ENCODE data around the gene AAGAB. TPM values are rescaled to one million over a fixed set of nuclear protein-coding genes. Genes with fewer than 3 reads are reported as not detected.

AAGAB gene
- total RNA-seq, 1 experiment from 2014 or later: 56.5 TPM

DNA sequence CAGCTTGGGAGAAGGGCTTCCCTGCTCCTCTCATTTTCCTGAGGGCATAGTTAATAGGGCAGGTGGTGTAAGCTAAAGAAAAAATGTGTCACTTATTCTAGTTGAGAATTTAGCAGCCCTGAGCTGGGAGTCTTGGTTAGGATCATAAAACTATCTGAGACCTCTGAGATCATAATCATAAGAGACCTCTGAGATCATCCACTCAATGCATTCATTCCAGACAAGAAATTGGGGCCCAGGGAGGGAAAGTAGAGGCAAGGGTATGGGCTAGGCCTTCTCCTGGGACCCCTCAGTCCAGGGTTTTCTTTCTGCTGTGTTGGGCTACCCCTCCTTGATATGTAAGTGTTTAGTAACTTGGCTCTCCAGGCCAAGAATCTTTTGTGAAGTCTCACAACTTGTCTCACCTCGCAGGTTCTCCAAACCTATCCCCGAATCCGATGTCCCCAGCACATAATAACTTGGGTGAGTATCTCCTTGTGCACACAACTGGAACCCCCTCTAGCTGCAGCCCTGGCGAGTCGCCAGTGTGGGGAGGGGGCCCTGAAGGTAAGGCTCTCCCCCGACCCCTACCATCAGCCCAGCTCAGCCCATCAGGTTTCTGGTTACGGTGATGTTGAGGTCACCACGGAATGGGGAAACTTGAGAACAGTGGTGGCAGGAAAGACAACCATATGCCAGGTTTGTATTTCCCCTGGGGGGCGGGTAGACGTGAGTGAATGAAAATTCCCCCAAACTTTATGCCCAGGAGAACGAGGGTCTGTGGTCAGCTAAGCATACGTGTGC lies 84.1 kb downstream of the AAGAB start:
- H3F3A ChIP-seq (ENCODE audit: insufficient read depth, low read depth): peaks cover 56% of the 10 kb centered on the region
- H3K36me3 ChIP-seq (ENCODE audit: low read depth): peaks cover 20% of the 10 kb centered on the region
- H3K9me2 ChIP-seq (ENCODE audit: insufficient read depth): no peaks in the 10 kb centered on the region
- no peaks in the 10 kb centered on the region for H4K20me1 ChIP-seq (ENCODE audit: insufficient read depth)
- no TSS peak for BruUV-seq (replicated peaks)
- DNase-seq: no peak
- H3K79me2 ChIP-seq (ENCODE audit: low read depth): peaks cover 39% of the 10 kb centered on the region
- peak overlapping the region; percentile 23; the same call in 1 of the 2 replicates for H3K27ac ChIP-seq
- no peak overlapping the region for H3K4me2 ChIP-seq
- H3K9me3 ChIP-seq (ENCODE audit: insufficient read depth, low read depth): no peaks in the 10 kb centered on the region
- ChIA-PET CTCF (no interaction called here), POLR2A (ENCODE audit: unreplicated experiment) (no interaction called here)
- TF ChIP-seq EZH2 (IDR thresholded peaks at IDR 0.05; ENCODE audit: low read depth): no peak
- TF ChIP-seq, protein P1, sequence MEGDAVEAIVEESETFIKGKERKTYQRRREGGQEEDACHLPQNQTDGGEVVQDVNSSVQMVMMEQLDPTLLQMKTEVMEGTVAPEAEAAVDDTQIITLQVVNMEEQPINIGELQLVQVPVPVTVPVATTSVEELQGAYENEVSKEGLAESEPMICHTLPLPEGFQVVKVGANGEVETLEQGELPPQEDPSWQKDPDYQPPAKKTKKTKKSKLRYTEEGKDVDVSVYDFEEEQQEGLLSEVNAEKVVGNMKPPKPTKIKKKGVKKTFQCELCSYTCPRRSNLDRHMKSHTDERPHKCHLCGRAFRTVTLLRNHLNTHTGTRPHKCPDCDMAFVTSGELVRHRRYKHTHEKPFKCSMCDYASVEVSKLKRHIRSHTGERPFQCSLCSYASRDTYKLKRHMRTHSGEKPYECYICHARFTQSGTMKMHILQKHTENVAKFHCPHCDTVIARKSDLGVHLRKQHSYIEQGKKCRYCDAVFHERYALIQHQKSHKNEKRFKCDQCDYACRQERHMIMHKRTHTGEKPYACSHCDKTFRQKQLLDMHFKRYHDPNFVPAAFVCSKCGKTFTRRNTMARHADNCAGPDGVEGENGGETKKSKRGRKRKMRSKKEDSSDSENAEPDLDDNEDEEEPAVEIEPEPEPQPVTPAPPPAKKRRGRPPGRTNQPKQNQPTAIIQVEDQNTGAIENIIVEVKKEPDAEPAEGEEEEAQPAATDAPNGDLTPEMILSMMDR (conservative IDR thresholded peaks at IDR 0.05): no peak
- H2AFZ ChIP-seq: no peak overlapping the region
- intact Hi-C loops (cut with micrococcal nuclease; ENCODE audit: unreplicated experiment): no loop called here
- H3K4me1 ChIP-seq (replicated peaks; ENCODE audit: insufficient read depth): peaks cover 29% of the 10 kb centered on the region
- H3K27me3 ChIP-seq (ENCODE audit: insufficient read depth, low read depth): no peaks in the 10 kb centered on the region
- H3K4me3 ChIP-seq: no peak overlapping the region

DNA sequence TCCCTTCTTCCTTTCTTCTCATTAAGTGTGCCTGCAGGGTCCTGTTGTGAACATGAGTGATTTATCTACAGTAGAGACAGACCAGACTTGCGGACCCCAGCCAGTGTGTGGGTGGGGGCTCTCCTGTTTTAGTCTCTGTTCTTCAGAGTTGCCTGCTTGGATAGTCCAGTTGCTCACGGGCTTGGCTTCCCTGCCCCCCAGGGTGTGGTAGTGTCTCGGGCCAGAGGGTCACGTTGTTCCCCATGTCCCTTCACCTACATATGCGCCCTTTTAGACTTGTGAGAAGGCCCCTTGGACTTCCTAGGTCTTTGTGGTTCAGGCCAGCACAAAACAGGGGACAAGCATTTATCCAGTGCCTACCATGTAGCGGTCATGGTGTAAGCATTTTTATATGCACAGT lies 85.8 kb downstream of the AAGAB start:
- H2AFZ ChIP-seq: no peak overlapping the region
- no peaks in the 10 kb centered on the region for H3K27me3 ChIP-seq (ENCODE audit: insufficient read depth, low read depth)
- peaks cover 20% of the 10 kb centered on the region for H3K36me3 ChIP-seq (ENCODE audit: low read depth)
- H3K4me3 ChIP-seq: no peak overlapping the region
- H3K27ac ChIP-seq: no peak overlapping the region
- peaks cover 42% of the 10 kb centered on the region; the same call in 1 of the 2 replicates for H3F3A ChIP-seq (ENCODE audit: insufficient read depth, low read depth)
- H3K9me3 ChIP-seq (ENCODE audit: insufficient read depth, low read depth): no peaks in the 10 kb centered on the region
- H3K4me1 ChIP-seq (replicated peaks; ENCODE audit: insufficient read depth): peaks cover 15% of the 10 kb centered on the region
- H3K79me2 ChIP-seq (ENCODE audit: low read depth): peaks cover 43% of the 10 kb centered on the region
- H3K4me2 ChIP-seq: no peak overlapping the region
- intact Hi-C loops (cut with micrococcal nuclease; ENCODE audit: unreplicated experiment): no loop called here
- ChIA-PET CTCF (no interaction called here), POLR2A (ENCODE audit: unreplicated experiment) (no interaction called here)
- DNase-seq: no peak
- BruUV-seq (replicated peaks): no TSS peak
- no peak for TF ChIP-seq EZH2 (IDR thresholded peaks at IDR 0.05; ENCODE audit: low read depth)
- TF ChIP-seq, protein P1 (conservative IDR thresholded peaks at IDR 0.05): no peak
- no peaks in the 10 kb centered on the region for H3K9me2 ChIP-seq (ENCODE audit: insufficient read depth)
- H4K20me1 ChIP-seq (ENCODE audit: insufficient read depth): no peaks in the 10 kb centered on the region

DNA sequence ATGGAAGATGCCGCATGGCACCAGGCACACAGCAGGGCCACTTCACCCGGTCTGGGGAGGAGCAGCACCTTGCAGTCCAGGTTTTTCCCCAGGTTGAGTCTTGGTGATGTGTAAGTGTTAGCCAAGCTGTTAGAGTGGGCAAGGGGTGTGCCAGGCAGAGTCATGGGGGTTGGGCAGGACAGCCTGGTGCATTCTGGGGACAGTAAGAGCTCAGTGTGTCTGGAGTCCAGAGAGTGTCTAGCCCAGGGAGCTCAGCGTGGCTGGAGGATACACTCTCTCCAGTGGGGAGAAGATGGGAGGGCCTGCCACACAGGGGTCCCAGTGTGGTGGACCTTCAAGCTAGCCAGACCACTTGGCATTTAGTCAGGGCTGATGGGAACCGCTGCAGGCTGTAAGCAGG lies 87.4 kb downstream of the AAGAB start:
- CTCF ChIA-PET: no interaction called here
- POLR2A ChIA-PET (ENCODE audit: unreplicated experiment): no interaction called here
- Histone ChIP-seq H3F3A (ENCODE audit: insufficient read depth, low read depth) (peaks cover 26% of the 10 kb centered on the region; the same call in 1 of the 2 replicates), H3K4me3 (no peak overlapping the region), H3K36me3 (ENCODE audit: low read depth) (peaks cover 15% of the 10 kb centered on the region), H3K4me1 (replicated peaks; ENCODE audit: insufficient read depth) (no peaks in the 10 kb centered on the region), H4K20me1 (ENCODE audit: insufficient read depth) (no peaks in the 10 kb centered on the region), H2AFZ (no peak overlapping the region), H3K4me2 (no peak overlapping the region), H3K27me3 (ENCODE audit: insufficient read depth, low read depth) (no peaks in the 10 kb centered on the region), H3K79me2 (ENCODE audit: low read depth) (peaks cover 52% of the 10 kb centered on the region), H3K9me2 (ENCODE audit: insufficient read depth) (no peaks in the 10 kb centered on the region), H3K9me3 (ENCODE audit: insufficient read depth, low read depth) (no peaks in the 10 kb centered on the region), H3K27ac (no peak overlapping the region)
- intact Hi-C loops (cut with micrococcal nuclease; ENCODE audit: unreplicated experiment): no loop called here
- DNase-seq: no peak
- no peak for TF ChIP-seq EZH2 (IDR thresholded peaks at IDR 0.05; ENCODE audit: low read depth)
- TF ChIP-seq, protein P1 (conservative IDR thresholded peaks at IDR 0.05): no peak
- no TSS peak for BruUV-seq (replicated peaks)

Measured in PC-9 (cell line).